Vagina (tissue), 2 donors: Measurements from ENCODE around the gene EIF3K. TPM values are rescaled to one million over a fixed set of nuclear protein-coding genes. Genes with fewer than 3 reads are reported as not detected.

ENCODE experiments used
- DNase-seq, 2 donors: peaks; one replicate each; pipeline ENCODE4 v3.0.0-alpha.2; 2017; ENCODE audit errors: extremely low spot score in 2 of 2
- H3K27ac ChIP-seq: fragments of 200-600 bp; sonication (generic); one replicate; pipeline ENCODE4 v1.5.1; 2019
- H3K27me3 ChIP-seq: fragments of 200-600 bp; sonication (generic); one replicate; pipeline ENCODE4 v1.5.1; 2019
- H3K36me3 ChIP-seq, 2 donors: fragments of 200-600 bp; sonication (generic); one replicate each; pipeline ENCODE4 v1.5.1; 2017 to 2019
- H3K4me1 ChIP-seq: fragments of 200-600 bp; sonication (generic); one replicate; pipeline ENCODE4 v1.5.1; 2019
- H3K4me3 ChIP-seq, 2 donors: fragments of 200-600 bp; sonication (generic); 1 replicate in 1 of 2; 2 replicates in 1 of 2; pipeline ENCODE4 v1.5.1; 2016 to 2019
- H3K9me3 ChIP-seq: fragments of 200-600 bp; sonication (generic); one replicate; pipeline ENCODE4 v1.5.1; 2019
- CTCF ChIP-seq, 3 experiments: fragments of 450-650 bp in 2 of 3; fragments of 200-600 bp in 1 of 3; sonication (generic) in 1 of 3; IDR thresholded peaks; one replicate each; pipeline ENCODE4 v1.5.1; 2017 to 2019; ENCODE audit warnings: antibody characterized with exemption in 3 of 3, mild to moderate bottlenecking in 2 of 3, moderate library complexity in 2 of 3
- POLR2A ChIP-seq, 2 donors: fragments of 450-650 bp; IDR thresholded peaks; one replicate each; pipeline ENCODE4 v1.6.1; 2017; ENCODE audit warnings: antibody characterized with exemption in 2 of 2, mild to moderate bottlenecking in 2 of 2, moderate library complexity in 2 of 2
- POLR2AphosphoS5 ChIP-seq, 2 donors: sonication (generic); formaldehyde crosslinking; IDR thresholded peaks; one replicate each; pipeline ENCODE4 v1.9.0; 2017; ENCODE audit warnings: antibody characterized with exemption in 2 of 2, mild to moderate bottlenecking in 2 of 2, low read depth in 1 of 2; ENCODE audit not compliant: insufficient read depth in 1 of 2
- intact Hi-C: fragments of 100-400 bp; cut with DNase I; formaldehyde crosslinking; loops from one replicate; pipeline ENCODE4 v1.15.1; 2023
- total RNA-seq: library from RNA; depleted of rRNA; stranded (reverse); fragments of >200 nt; gene quantifications from one replicate; pipeline ENCODE4 v1.2.3, GENCODE V29; 2016

The EIF3K gene
- total RNA-seq, 1 donor from 2014 or later = 349 TPM

DNA sequence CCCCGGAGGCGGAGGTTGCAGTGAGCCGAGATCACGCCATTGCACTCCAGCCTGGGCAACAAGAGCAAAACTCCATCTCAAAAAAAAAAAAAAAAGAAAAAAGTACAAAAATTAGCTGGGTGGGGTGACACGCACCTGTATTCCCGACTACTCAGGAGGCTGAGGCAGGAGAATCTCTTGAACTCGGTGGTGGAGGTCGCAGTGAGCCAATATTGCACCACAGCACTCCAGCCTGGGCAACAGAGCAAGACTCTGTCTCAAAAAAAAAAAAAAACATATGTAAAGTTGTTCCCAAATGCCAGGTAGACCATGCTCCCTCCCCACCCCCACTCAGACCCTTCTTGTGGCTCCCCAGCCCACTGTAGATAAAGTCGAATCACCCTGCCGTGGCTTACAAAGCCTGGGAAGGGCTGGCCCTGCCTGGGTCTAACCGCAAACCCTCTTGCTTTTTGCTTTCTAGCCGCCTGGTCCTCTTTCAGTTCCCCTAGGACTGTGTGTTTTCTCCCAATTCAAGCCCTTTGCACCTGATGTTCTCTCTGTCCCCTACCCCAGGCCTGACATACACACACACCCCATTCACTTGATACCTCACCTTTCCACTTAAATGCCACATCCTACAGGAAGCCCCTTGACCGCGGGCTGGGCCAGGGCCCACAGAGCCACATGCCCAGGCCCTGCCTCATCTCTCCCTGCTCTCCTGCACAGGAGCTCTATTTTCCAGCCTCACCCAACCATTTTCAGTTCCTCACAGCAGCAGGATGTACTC is 35.6 kb upstream of the EIF3K start:
- Histone ChIP-seq H3K4me1 (no peaks in the 10 kb centered on the region), H3K4me3 (no peak overlapping the region), H3K9me3 (no peaks in the 10 kb centered on the region), H3K36me3 (no peaks in the 10 kb centered on the region), H3K27ac (no peak overlapping the region), H3K27me3 (no peaks in the 10 kb centered on the region)
- DNase-seq = no peak
- intact Hi-C loops = no loop called here
- TF ChIP-seq CTCF (IDR thresholded peaks at IDR 0.05) = no peak
- TF ChIP-seq POLR2AphosphoS5 (IDR thresholded peaks at IDR 0.05; ENCODE audit: insufficient read depth in 1 of 2, low read depth in 1 of 2) = no peak
- TF ChIP-seq POLR2A (IDR thresholded peaks at IDR 0.05) = no peak

DNA sequence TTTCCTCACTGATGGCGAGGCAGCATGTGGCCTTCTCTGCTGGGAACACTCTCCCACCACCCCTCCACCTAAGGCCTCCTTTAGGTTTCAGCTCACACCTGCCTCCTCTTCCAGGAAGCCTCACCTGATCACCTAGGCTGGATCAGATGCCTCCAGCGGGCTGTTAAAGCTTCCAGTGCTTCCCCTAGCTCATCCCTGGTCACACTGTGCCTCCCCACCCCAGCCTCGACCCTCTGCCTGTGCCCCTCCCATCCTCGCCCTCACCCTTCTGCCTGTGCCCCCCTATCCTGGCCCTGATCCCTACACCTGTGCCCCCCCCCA is 35.0 kb upstream of the EIF3K start:
- no peak overlapping the region for H3K27ac ChIP-seq

GRCh38 chr19:38587562-38587961 is 31.4 kb upstream of the EIF3K start:
- TF ChIP-seq POLR2A (IDR thresholded peaks at IDR 0.05) (no peak), CTCF (IDR thresholded peaks at IDR 0.05) (no peak), POLR2AphosphoS5 (IDR thresholded peaks at IDR 0.05; ENCODE audit: insufficient read depth in 1 of 2, low read depth in 1 of 2) (no peak)
- Histone ChIP-seq H3K4me3 (no peak overlapping the region), H3K27ac (no peak overlapping the region), H3K9me3 (no peaks in the 10 kb centered on the region), H3K27me3 (no peaks in the 10 kb centered on the region), H3K4me1 (no peaks in the 10 kb centered on the region), H3K36me3 (no peaks in the 10 kb centered on the region)
- peak in 1 of 2 donors; percentile 47 for DNase-seq
- intact Hi-C loops = no loop called here

More for the DNA sequence above, 35.0 kb upstream of the EIF3K start:
- TF ChIP-seq POLR2AphosphoS5 (IDR thresholded peaks at IDR 0.05; ENCODE audit: insufficient read depth in 1 of 2, low read depth in 1 of 2) = no peak
- no peak for TF ChIP-seq CTCF (IDR thresholded peaks at IDR 0.05)
- TF ChIP-seq POLR2A (IDR thresholded peaks at IDR 0.05) = no peak
- Histone ChIP-seq H3K4me1 (no peaks in the 10 kb centered on the region), H3K4me3 (no peak overlapping the region), H3K9me3 (no peaks in the 10 kb centered on the region), H3K27me3 (no peaks in the 10 kb centered on the region), H3K36me3 (no peaks in the 10 kb centered on the region)
- intact Hi-C loops = no loop called here
- DNase-seq = no peak

DNA sequence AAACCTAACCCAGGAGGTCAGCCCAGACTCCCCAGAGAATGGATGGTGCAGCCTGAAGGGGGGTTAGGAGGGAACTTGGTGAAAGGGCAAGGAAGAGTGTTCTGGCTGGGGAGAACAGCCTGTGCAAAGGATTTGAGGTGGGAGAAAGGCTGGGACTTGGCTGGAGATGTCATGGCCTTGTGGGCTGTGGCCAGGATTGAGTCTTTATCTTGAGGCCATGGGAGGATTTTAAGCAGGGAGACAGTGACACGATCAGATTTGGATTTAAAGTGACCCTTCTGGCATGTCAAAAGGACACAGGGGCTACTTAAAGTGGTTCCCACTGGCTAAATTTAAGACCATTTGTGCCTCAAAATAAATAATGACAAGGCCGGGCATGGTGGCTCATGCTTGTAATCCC is 30.9 kb upstream of the EIF3K start:
- Histone ChIP-seq H3K27ac (no peak overlapping the region), H3K4me1 (no peaks in the 10 kb centered on the region), H3K9me3 (no peaks in the 10 kb centered on the region), H3K27me3 (no peaks in the 10 kb centered on the region), H3K4me3 (no peak overlapping the region), H3K36me3 (no peaks in the 10 kb centered on the region)
- no peak for TF ChIP-seq CTCF (IDR thresholded peaks at IDR 0.05)
- no peak for TF ChIP-seq POLR2A (IDR thresholded peaks at IDR 0.05)
- TF ChIP-seq POLR2AphosphoS5 (IDR thresholded peaks at IDR 0.05; ENCODE audit: insufficient read depth in 1 of 2, low read depth in 1 of 2) = no peak
- no peak for DNase-seq
- intact Hi-C loops = no loop called here

GRCh38 chr19:38592940-38593339 is 26.0 kb upstream of the EIF3K start:
- intact Hi-C loops = no loop called here
- Histone ChIP-seq H3K4me3 (no peak overlapping the region), H3K36me3 (no peaks in the 10 kb centered on the region), H3K9me3 (no peaks in the 10 kb centered on the region), H3K4me1 (peaks cover 6% of the 10 kb centered on the region), H3K27me3 (no peaks in the 10 kb centered on the region), H3K27ac (no peak overlapping the region)
- peak in 1 of 2 donors; percentile 69 for DNase-seq
- no peak for TF ChIP-seq POLR2AphosphoS5 (IDR thresholded peaks at IDR 0.05; ENCODE audit: insufficient read depth in 1 of 2, low read depth in 1 of 2)
